ENCODE results near the gene FHOD3.
"Not testable (repeated sequence)": the region's sequence is repeated elsewhere in the genome, so short reads cannot be mapped to it uniquely, and the experiment has no call there.

FHOD3 gene

DNA sequence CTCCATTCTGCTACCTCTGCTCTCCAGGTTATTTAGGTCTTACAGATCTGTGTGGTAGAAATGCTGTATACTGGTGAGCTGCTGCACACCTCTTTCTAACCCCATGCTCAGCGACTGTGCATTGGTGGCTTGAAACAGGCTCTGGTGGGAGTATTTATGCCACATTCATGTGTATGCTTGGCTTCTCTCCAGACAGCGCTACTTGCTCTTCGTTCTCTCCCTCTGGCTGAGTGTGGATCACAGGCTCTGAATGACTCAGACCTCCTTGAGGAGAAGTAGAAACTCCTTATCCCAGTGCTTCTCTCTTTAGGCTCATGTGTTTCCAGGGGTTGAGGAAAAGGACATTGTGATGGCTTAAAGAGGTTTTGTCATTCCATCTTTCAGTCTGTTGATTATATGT lies 54.9 kb downstream of the FHOD3 start:
- no peak for DNase-seq

DNA sequence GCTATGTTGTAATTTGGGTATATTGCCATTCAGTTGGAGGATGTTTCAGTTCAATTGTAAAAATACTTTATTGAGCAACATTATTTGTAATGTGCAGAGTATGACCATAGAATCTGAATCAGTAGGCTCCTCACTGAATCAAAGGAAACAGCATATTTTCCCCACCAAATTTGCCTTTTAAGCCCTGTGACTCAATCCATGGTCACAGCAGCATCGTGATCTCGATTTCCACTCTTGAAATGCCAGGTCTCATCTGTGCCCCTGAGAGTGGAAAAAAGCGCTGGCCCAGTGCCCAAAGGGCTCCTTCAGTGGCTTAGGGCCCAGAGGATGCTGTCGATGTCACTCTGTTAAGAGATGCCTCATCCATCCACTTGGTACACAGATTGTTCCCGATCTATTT lies 57.5 kb downstream of the FHOD3 start:
- no peak for DNase-seq

DNA sequence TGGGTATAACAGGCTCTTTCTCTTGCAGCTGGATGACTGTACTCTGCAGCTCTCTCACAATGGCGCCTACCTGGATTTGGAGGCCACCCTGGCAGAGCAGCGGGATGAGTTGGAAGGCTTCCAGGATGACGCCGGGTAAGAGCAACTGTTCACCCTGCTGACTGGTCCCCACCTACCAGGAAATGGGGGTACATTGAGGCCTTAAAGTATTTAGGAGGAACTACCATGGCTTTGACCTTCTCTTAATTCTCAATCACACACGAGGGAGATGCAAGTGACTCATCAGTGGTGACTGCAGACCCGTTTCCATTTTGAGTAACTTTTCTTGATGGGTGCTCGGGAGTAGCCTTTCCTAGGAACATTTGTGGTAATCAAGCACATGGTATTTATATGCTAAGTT lies 58.0 kb downstream of the FHOD3 start:
- no peak for DNase-seq

DNA sequence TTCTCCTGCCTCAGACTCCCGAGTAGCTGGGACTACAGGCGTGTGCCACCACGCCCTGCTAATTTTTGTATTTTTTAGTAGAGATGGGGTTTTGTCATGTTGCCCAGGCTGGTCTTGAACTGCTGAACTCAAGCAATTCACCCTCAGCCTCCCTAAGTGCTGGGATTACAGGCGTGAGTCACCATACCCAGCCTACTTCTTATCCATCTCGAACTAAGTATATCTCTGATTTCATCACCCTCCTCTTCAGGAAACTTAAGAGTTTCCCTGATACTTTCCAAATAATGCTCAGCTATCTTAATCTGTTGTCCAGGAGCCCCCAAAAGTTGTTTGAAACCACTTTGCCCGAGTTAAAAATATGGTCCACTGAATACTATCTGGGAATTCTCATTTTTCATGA lies 59.2 kb downstream of the FHOD3 start:
- DNase-seq = not testable (repeated sequence)

DNA sequence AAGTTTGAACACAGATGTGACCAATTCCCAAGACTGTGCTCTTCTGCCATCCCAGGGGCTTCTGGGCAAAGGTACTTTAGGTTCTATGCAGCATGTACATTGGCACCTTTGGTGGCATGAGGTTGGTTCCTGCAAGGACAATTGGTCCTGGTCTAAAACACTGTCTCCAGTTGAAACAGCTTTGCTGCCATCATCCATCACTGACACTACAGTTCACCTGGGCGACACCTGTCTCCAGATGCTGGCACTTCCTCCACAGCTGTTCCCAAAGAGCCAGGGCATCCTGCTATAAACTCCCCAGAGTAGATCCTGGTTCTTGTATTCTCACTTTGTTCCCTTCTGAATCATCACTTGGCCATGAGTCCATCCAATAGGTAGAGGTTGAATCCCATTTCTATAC lies 60.6 kb downstream of the FHOD3 start:
- DNase-seq = no peak

DNA sequence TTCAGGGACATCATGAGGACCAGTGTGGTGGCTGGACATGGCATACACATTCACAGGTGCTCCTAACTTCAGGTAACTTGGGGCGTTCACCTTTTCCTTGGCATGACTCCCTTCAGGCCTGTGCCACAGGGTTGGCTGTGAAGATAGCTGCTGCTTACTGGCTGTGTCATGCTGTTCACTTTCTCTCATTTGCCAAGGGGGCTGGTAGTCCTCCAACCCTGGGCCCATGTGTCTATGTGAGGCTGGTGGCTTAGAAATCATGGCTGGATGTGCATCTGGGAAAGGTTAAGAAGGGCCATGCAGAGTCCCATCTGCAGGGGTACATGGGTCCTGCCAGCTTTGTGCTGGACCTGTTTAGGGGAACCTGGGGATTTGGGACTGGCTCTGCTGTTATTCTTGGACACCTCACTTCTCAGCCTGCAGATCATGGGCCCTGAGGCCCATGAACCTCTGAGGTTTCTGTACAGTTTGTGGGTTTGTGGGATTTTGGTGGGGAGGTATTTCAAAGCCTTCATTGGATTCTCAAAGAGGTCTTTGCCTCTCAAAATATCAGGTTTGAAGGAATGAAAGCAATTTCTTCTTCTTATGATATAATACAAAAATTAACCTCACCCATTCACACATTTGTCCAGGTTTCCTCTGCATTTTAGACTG lies 62.9 kb downstream of the FHOD3 start:
- no peak for DNase-seq

DNA sequence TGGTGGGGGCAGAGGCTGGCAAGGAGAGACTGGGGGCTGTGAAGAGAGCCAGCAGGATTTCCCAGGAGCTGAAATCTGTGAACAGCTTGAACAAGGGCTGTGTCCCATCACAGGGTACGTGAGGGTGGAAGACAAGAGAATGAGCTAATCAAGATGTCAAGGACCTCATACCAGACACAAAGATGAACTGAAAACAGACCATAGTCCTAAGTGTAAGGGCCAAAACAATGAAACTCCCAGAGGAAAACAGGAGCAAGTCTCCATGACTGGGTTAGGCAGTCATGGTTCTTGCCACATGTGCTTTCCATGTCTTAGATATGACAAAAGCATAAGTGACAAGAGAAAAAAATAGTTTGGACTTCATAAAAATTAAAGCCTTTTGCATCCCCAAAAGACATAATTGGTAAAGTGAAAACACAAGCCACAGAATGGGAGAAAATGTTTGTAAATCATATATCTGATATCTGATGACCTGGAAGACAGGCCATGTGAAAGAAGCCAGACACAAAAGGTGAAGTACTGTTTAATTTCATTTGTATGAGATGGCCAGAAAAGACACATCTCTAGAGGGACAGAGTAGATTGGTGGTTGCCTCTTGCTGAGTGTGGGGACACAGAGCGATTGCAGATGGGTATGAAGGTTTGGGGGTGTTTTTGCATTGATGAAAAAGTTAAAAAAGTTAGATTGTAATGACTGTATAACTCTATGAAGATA lies 67.6 kb downstream of the FHOD3 start:
- no peak for DNase-seq

DNA sequence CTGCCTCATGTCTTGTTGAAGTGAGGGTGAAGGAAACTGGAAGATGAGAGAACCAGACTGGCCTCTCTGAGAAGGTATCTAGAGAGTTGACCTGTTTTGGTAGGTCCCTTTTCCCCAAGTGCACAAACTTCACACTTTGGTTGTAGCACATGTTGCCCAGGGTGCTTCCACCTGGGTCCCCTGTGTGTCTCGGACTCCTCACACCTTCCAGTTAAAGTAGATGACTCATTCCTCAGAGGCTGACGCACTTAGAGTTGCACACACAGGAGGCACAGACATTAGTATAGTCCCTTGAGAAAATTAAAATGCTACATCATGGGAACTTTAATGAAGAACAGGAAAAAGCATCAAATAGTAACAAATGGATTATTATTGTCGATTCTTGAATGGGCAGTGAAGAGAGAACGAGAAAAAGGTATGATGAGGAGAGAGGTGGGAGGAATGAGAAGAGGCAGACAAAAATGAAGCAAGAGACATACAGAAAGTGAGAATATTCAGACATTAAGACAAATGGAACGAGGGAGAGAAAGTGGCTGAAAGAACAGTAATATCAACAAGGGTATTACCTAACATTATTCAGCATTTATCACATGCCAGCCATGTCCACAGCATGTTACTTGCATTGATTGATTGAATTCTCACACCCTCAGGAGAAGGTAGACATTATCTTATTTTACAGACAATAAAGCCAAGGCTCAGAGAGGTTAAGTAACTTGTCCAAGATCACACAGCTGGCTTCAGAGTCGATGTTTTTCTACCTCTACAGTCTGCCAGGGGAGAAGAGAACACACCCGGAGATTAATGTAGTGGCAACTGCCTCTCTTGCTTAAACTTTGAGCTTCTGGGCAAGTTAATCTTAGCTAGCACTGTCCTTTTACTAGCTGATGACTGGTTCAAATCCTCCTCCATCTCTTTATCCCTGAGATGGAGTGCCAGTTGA lies 68.6 kb downstream of the FHOD3 start:
- DNase-seq = no peak

DNA sequence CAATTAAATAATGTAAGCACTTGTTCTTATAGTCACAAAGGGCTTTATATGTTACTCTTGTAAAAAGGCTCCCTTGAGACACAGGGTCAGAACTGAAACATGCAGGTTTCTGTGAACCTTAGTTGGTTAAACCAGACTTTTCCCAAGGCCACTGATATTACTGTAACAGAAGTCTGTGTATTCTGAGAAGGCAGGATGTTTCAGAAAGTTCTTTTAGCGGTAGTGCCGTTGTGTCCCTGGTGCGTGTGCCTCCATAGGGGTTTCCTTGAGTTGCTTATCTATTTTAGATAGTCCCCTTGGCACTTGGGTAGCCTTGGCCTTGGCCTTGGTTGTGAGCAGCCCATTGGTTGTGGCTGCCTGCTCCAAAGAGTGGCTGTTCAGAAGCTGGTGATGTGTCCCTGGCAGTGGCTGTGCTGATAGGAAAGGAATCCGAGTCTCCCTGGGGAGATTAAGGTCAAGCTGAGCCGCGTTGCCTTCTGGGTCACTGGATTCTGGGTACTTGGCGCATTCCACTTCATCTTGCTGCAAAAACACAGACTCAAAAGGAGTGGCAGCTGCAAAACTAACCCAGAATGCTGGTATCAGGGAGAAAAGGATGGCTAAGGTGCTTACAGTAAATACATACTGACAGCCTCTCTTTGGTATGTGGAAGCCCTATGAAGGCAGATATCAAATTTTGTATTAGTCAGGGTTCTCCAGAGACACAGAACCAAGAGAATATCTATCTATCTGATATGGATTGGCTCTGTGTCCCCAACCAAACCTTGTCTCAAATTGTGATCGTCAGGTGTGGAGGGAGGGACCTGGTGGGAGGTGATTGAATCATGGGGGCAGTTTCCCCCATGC lies 69.7 kb downstream of the FHOD3 start:
- no peak for DNase-seq

DNA sequence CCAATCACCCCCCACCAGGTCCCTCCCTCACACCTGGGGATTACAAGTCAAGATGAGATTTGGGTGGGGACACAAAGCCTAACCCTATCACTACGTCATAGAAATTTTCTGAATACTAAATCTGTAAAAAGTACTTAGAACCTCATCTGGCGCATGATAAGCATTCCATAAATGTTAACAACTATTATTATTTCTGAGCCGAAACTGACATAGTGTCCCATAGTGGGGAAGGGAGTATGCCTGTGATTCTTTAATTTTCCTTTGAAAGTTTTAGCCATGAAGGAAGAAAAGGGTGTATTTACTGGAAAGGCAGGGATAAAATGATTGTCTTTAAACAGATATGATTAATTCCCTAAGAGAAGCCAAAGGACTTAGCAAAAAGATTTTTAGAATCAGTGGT lies 71.4 kb downstream of the FHOD3 start:
- no peak for DNase-seq

DNA sequence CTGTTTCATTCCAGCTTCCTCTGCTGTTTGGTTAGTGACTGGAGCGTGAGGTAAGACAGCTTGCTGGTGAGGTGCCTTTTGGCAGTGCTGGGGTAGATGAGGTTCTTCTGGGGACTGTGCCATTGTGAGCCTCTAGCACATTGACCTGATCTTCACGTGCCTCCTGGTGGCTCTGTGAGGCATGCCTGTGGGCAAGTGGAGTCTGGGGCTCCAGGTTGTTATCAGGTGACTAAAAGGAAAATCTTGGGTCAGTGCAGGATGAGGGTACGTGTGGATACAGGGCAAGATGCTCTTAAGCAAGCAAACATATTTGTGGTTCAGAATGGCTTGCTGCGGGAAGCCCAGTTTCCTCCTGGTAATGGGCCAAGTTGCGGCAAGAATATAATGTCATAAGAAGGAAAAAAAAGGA lies 75.4 kb downstream of the FHOD3 start:
- no peak for DNase-seq

DNA sequence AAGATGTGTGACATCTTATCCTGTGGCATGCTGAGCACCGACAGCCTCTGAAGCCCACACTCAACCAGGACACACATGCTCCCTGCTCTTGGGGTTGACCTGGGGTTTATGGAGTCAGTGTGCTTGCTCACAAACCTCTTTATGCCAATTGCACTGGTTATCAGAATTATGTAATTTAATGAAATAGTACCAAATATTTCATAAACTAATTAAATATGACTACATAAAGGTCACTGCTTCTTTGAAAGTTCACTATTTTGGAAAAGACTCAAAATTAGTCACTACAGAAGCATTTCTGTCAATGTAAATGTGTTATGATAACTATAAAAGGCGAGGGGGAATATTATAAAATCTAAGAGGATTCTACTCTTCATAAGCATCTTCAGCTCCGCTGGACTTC lies 76.7 kb downstream of the FHOD3 start:
- DNase-seq = no peak

DNA sequence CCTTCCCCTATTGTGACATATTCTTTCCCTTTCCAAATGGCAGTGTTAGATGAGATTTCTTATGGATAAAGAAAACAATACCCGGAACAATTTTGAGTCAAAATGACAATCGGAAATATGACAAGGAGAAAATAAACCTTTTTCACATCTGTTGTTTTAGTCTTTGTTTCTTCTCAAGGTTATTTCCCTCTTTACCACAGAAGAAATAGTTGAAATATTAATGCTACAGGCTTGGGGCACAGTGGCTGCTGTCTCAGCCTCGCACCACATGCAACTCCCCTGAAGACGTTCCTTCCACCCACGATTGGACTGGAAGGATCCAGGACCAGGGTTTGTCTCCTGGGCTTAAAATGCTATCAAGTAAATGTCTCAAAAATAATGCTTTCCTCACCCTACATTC lies 77.6 kb downstream of the FHOD3 start:
- DNase-seq = no peak

DNA sequence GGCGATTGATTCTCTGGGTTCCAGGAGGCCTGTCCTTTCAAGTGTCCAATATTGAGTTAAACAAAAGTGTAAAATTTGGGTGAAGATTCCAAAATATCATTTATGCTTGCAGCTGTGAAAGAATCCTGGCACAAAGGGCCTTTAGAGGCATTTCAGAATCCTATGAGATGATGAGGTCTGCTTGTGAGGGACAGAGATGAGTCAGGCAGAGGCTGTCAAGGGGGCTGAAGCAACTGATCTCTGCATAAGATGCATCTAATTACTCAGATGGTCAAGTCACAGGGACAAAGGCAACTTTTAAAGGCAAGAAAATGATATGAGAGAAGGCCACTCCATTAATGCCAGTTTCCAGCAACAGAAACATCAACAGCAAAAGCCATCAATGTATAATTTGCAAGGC lies 78.8 kb downstream of the FHOD3 start:
- no peak for DNase-seq

DNA sequence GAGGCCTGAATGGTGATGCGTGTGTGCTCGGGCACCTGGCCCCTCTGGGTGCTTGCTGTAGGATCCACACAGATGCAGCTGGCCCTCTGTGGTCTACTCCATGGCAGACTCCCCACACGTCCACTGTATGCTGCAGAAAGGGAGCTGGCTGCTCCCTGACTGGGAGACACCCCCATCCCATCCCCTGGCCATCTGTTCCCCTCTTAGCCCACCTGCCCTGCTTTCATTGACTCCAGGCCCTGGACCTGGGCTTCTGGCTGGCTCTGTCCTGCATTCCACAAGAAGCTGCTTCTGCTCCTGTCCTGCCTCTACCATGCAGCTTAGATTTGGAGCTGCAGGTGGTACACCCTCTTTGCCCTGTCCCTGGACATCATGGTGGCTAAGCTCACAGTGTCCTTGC lies 80.1 kb downstream of the FHOD3 start:
- no peak for DNase-seq

DNA sequence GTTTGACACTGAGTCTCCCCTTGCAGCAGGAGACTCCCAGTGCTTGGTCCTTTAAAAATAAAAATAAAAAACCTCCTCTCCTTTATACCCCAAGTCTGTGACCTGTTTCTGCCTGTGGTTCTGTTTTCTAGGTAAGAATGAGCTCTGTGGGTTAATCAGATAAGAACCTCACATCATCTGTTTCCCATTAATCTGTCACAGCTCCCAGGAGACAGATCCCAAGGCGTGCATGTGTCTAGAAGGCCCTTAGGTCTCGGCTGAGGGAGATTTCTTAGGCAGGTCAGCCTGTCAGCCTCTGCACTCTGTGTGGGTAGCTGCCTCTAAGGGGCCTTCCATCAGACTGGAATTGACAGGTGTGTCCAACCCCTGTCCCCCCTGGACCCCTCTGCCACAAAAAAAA lies 80.7 kb downstream of the FHOD3 start:
- no peak for DNase-seq

DNA sequence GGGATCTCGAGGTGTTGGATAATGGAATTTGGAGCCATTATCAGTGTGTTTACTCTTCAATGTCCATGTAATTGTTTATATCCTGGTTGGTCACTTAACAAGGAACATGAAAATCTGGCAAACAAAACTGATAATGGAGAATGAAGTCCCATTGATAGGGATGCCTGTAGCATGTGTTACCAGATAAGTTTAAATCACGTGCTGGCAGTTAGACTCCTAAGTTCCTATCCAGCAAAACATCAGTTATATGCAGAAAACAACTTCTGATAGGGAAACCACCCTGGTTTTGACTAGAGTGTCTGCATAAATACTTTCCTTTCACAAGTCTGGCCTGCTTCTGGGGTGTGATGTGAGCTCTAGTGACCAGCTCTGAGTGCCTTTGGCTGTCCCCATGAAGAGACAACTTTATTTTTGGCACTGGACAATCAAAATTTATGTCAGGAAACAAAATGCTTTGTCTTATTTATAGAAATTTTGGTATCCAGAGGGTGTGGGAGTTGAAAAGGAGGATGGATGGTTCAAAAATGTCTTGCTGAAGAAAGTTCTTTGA lies 82.0 kb downstream of the FHOD3 start:
- no peak for DNase-seq

DNA sequence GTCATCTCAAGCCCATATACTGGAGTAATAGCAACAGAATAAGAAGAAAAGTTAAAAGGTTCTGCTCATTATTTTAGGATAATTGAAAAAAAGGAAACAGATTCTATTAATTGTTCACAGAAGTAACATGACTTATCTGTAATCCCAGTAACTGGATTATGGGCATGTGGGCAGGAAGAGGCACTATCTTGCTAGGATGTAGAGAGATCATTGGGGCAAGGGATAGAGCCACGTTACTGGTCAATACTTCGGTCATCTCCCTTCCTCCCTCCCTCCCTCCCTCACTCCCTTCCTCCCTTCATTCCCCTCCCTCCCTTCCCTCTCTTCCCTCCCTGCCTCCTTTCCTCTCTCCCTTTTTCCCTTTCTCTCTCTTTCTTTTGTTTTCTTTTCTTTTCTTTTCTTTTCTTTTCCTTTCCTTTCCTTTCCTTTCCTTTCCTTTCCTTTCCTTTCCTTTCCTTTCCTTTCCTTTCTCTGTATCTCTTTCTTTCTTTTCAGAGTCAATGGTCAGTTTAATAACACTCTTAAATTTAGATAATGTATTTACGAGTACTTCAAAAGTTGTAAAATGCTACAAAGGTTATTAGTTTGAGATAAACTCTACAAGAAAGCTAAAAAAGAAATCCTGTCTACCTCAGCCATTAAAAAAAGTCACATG lies 82.8 kb downstream of the FHOD3 start:
- no peak for DNase-seq

DNA sequence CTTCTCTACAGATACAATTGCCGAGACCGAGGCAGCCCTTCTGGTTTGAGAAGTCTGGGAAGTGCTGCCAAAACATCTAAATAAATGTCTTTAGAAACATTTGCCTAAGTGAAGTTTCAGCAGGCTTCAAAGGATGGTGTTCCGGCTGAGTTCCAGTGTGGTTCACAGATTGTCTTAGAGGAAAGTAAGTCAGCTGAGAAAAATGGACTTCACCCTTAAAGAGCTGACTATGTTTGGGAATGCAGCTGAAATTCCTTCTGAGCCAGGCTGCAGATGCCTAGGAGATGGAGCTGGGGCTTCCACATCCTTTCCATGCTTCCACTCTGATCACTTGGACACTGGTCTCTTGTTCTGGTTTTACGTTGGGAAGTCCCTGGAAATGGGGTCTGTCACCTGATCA lies 83.6 kb downstream of the FHOD3 start:
- no peak for DNase-seq

DNA sequence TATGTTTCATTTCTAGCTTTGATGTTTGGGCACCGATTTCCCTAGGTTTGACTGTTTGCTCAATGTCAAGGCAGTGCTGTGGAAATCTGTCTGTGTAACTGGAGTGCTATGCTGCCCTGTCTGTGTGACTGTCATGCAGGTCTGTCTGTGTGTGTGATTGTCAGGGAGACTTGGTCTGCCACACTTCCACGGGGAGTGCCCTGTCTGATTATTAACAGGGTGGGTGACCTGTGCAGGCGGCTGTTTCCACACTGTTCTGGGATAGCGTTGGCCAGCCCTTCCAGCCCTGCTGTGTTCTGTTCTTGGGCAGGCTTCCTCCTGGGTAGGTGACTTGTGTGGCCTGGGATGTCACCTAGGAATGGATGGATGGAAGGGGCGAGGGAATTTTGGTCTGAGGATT lies 85.3 kb downstream of the FHOD3 start:
- no peak for DNase-seq

DNA sequence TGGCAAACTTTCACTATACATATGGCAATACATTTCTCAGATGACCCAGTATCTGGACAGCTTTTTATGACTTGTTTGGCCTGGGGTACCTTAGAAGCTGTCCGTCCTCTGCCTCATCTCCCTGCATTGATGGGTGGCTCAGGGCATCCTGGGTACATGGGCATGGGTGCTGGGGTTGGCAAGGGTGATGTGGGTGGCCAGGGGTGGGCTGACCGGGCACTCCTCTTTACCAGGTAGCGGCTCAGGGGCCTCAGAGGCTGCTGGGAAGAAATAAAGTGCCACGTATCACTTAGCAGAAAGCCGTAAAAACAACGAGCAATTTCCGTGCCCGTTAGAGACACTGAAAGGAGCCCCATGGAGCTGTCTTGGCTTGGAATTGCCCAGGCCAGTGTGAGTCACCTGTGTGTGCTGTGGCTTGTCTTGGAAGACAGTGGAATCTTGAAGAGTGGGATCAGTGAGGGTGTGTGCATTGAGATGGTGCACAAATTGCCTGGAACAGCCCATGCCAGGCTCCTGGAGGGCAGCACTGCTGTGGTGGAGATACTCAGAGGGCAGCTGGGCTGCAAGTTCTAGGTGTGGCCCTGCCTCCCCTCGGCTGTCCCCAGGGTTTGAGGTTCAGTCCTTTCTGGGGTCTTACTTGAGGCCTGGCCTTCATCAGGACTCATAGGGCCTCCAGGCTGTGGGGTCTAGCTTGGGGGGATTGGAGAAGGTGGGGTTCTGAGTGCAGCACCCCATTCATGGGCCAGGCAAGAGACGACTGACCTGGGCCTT lies 88.8 kb downstream of the FHOD3 start:
- DNase-seq = no peak
